ENCODE data around the gene ZBTB16.

Gene ZBTB16

DNA sequence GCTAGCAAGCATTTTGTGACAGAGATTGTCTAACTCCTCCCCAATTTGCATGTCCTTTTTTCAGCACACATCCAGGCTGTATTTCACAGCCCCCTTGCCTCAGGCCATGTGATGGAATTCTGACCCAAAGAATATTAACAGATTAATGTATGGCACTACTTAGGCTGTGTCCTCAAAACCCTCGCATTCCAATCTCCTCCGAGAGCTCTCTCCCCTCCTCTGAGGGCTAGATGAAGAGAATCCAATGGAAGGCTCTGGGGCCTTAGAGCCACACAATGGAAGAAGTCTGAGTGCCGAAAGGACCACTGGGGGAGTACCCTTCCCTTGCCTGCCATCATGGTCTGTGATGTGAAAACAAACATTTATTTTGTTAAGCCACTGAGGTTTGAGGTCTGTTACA, 223.0 kb downstream of the ZBTB16 start:
- no peak for DNase-seq (ENCODE audit: low read depth)

- DNase-seq (ENCODE audit: low read depth) = no peak
Measured at GRCh38 chr11:114283422-114283821, 223.9 kb downstream of the ZBTB16 start.

- no peak for DNase-seq (ENCODE audit: low read depth)
Measured at GRCh38 chr11:114284021-114284420, 224.5 kb downstream of the ZBTB16 start.

DNA sequence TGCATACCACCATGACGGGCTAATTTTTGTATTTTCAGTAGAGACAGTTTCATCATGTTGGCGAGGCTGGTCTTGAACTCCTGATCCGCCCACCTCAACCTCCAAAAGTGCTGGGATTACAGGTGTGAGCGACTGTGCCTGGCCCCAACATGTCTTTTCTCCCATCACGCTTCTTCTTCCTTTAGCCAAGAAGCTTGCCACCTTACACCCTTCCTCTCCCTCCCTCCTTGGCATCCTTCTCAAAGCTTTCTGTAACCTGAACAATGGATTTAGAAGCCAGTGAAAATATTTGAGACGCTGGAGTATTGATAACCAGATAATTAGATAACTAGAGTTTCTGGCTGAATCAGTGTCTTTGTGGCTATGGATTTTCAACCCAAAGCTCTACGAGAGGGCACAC, 225.4 kb downstream of the ZBTB16 start:
- no peak for DNase-seq (ENCODE audit: low read depth)

DNA sequence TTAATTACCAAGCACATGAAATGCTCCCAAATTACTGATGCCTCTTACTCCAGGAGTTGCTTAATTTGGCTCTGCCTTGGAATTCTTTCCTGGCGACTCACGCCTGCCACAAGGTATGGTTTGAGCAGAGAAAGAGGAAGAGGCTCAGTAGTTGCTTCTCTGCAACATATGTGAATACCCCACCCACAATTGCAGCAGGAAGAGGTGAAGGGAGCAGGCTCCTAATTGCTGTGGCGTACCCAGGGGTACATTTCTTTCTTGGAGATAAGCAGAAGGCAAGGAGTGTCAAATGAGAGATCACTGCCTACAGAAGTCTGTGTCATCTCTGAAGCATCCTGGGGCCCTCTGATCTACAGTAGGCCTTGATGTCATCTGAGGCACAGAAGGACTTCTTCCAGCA, 226.1 kb downstream of the ZBTB16 start:
- no peak for DNase-seq (ENCODE audit: low read depth)

DNA sequence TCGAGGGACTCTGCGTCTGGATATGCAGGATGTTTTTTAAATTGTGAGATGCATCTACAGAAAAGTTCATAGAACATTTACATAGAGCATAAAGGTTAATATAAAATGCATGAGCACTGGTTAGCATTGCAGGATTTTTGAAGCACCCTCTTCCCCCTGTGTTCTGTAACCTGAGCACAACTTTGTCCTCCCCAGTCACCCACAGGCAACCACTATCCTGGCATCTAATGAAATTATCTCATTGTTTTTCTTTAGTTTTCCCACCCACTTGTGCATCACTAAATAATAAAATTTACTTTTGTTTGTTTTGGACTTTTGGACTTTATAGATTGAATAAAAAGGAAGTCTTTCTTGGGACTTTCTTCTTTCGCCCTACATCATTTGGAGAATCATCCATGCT, 226.7 kb downstream of the ZBTB16 start:
- no peak for DNase-seq (ENCODE audit: low read depth)

- DNase-seq (ENCODE audit: low read depth) = no peak
Measured at GRCh38 chr11:114287154-114287553, 227.6 kb downstream of the ZBTB16 start.

- no peak for DNase-seq (ENCODE audit: low read depth)
Measured at GRCh38 chr11:114288136-114288535, 228.6 kb downstream of the ZBTB16 start.

DNA sequence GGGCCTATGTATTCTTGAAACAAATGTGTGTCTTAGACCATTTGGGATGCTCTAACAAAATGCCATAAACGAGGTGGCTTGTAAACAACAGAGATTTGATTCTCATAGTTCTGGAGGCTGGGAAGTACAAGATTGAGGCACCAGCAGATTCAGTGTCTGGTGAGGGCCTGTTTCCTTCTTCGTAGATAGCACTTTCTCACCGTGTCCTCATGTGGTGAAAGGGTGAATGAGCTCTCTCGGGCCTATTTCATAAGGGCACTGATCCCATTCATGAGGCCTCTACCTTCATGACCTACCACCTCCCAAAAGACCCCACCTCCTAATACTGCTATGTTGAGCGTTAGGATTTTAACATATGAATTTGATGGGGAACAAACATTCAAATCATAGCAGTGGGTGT, 230.3 kb downstream of the ZBTB16 start:
- no peak for DNase-seq (ENCODE audit: low read depth)

DNA sequence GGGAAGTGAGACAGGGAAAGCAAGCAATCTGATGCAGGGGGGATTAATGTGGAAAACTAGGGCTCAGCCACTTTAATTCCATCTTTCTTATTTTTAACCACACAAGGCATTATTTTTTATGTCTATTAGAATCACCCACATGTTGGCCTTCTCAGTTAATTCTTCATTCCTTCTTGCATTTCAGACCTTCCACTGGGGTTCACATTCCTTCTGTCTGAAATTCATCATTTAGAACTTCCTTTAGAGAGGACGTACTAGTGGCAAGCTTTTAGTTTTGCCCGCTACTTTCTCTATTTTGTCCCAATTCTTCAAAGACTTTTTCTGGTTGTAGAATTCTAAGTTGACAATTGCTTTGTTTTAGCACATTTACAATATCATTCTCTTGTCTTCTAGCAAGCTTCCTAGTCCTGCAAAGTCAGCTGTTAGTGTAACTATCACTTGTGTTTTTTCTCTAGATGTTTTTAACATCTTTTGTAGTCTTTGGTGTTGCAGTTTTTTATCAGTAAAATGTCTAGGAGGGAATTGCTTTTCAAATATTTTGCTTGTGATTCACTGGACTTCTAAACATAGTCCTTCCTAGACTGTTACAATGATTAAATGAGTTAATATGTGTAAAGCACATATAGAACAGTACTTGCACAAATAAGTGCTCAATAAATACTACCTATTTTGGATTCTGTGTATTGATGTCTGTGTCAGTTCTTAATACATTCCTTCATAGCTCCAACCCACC, 231.2 kb downstream of the ZBTB16 start:
- no peak for DNase-seq (ENCODE audit: low read depth)

DNA sequence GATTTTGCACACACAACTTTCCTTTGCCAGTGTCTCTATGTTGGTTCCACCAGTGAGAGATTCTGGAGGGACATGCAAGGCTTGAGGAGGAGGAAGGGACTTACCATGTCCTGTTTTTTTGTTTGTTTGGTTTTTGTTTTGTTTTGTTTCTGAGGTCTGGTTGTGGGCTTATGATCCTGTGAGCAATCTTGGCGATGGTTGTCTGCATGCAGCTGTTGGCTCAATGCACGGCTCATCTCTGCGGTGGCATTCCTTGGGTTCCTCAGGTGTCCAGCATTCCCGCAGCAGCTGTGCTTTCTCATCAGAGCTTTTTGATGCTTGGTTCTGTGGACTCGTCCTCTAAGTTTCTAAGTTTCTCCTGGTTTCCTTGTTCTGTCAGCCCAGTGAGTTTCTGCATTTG, 231.9 kb downstream of the ZBTB16 start:
- DNase-seq (ENCODE audit: low read depth) = no peak

DNA sequence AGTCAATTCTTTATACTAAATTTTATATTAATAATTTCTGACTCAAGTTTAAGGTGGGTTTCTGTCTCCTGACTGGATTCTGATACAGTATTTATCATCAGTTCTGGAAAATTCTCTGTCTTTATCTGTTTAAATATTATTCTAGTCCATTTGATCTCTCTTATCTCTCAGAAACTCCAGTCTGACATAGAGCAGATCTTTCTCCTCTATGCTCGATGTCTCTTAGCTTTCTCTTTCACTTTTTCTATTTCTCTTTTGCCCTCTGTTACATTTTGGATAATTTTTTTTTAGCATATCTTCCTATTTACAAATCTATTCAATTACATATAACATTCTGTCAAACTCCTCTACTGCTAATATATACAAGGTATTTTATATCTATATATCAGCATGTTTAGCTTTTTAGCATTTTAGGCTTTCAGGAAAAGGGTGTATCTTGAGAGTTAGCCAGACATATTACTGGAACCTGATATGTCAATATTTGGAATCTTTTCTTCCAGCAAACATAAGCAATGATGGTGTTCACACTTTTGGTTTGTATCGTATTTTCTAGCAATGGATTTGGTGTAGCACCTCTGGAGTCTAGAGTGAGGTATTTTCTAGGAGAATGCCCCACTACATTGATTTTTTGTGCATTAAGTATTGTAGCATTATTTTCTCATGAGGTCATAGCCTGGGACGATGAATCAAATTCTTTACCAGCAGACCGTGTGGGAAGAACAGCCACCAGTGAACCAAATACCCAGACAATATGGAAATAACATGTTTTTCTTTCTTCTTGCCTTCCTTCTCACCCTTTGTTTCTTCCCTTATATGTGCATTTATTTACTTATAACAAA, 232.6 kb downstream of the ZBTB16 start:
- DNase-seq (ENCODE audit: low read depth) = no peak

- no peak for DNase-seq (ENCODE audit: low read depth)
Measured at GRCh38 chr11:114293201-114293711, 233.7 kb downstream of the ZBTB16 start.

DNA sequence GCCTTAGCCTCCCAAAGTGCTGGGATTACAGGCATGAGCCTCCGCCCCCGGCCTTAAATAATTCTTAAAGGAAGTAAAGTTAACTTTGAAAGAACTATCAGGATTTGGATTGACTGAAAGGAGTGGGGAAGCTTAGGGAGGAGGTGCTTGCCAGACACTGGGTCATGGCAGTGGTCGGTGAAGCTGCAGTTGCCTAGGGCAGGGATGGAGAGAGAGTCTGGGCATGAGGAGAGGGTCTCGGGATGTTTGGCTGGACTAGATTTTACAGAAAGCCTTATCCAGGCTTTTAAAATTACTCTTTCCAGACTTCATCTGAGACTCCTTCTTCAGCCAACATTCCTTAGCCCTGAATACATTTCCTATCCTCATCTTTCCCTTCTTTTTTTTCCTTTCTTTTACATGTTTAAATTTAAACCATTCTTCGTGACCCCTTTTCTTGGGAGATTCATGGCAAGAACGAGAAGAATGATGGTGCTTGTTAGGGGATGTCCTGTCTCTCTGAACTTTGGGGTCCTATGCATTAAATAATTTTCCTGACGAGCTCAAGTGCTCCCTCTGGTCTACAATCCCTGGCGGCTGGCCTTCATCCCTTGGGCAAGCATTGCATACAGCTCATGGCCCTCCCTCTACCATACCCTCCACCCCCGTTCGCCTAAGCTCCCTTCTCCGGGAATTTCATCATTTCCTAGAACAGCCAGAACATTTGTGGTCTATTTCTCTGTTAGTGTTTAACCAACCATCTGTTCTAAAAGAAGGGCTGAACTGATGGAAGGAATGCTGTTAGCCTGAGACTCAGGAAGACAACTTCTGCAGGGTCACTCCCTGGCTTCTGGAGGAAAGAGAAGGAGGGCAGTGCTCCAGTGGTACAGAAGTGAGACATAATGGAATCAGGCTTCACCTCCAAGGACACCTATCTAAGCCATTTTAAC, 236.4 kb downstream of the ZBTB16 start, which contains the start of gene NNMT:
Gene NNMT (plus strand): TSS at position 724 of the 929 bp plus-strand sequence. CDS start 158 bp downstream, at position 882.
- DNase-seq (ENCODE audit: low read depth) = no peak

- no peak for DNase-seq (ENCODE audit: low read depth)
Measured at GRCh38 chr11:114296605-114297372, 237.3 kb downstream of the ZBTB16 start.

GRCh38 chr11:114297806-114298709, 238.5 kb downstream of the ZBTB16 start:
- no peak for DNase-seq (ENCODE audit: low read depth)

- no peak for DNase-seq (ENCODE audit: low read depth)
Measured at GRCh38 chr11:114298710-114299109, 239.2 kb downstream of the ZBTB16 start.
